Neuronal stem cell (in vitro differentiated cells): ENCODE data around the gene TXK.

Source experiments
- DNase-seq: peaks from one replicate; pipeline ENCODE4 v3.0.0-alpha.2; 2013; ENCODE audit warnings: low spot score
- H2AFZ ChIP-seq: one replicate; pipeline ENCODE4 v1.6.1; 2013; ENCODE audit warnings: mild to moderate bottlenecking, low read length, inconsistent platforms
- H2AK5ac ChIP-seq: 2 replicates; pipeline ENCODE4 v1.6.1; 2013; ENCODE audit warnings: low read depth, mild to moderate bottlenecking, inconsistent platforms, low read length, moderate library complexity, mixed read lengths
- H2BK120ac ChIP-seq: 2 replicates; pipeline ENCODE4 v1.6.1; 2013; ENCODE audit warnings: low read depth, mild to moderate bottlenecking, inconsistent platforms, low read length, moderate library complexity, mixed read lengths
- H2BK12ac ChIP-seq: one replicate; pipeline ENCODE4 v1.6.1; 2013; ENCODE audit warnings: low read length, inconsistent platforms
- H2BK15ac ChIP-seq: 2 replicates; pipeline ENCODE4 v1.6.1; 2013; ENCODE audit warnings: mild to moderate bottlenecking, low read length, inconsistent platforms, mixed read lengths
- H2BK5ac ChIP-seq: one replicate; pipeline ENCODE4 v1.6.1; 2013; ENCODE audit warnings: inconsistent platforms, mild to moderate bottlenecking, low read length, moderate library complexity
- H3K14ac ChIP-seq: one replicate; pipeline ENCODE4 v1.6.1; 2013; ENCODE audit warnings: low read length, inconsistent platforms
- H3K18ac ChIP-seq: 2 replicates; pipeline ENCODE4 v1.6.1; 2013; ENCODE audit warnings: low read length, inconsistent platforms
- H3K23ac ChIP-seq: 2 replicates; pipeline ENCODE4 v1.6.1; 2013; ENCODE audit warnings: low read depth, mild to moderate bottlenecking, mixed read lengths, low read length, inconsistent platforms; ENCODE audit not compliant: poor library complexity
- H3K27ac ChIP-seq: replicated peaks from 3 replicates; pipeline ENCODE4 v1.5.1; 2013; ENCODE audit warnings: low read length, inconsistent platforms
- H3K27me3 ChIP-seq, 3 experiments: 2 replicates each; pipeline ENCODE4 v1.6.1; 2013; ENCODE audit warnings: low read length in 3 of 3, mild to moderate bottlenecking in 2 of 3, inconsistent platforms in 1 of 3, low read depth in 1 of 3, mixed read lengths in 1 of 3, moderate library complexity in 1 of 3; ENCODE audit not compliant: control insufficient read depth in 3 of 3, insufficient read depth in 3 of 3
- H3K36me3 ChIP-seq, 2 donors: replicated peaks in 1 of 2; 2 replicates each; pipeline ENCODE4 v1.6.1; 2013; ENCODE audit warnings: low read length in 2 of 2; ENCODE audit not compliant: control insufficient read depth in 2 of 2, insufficient read depth in 2 of 2
- H3K4ac ChIP-seq: 2 replicates; pipeline ENCODE4 v1.6.1; 2013; ENCODE audit warnings: inconsistent platforms, mild to moderate bottlenecking, low read length, moderate library complexity
- H3K4me1 ChIP-seq, 2 donors: 1 replicate in 1 of 2; 2 replicates in 1 of 2; pipeline ENCODE4 v1.6.1; 2013; ENCODE audit warnings: low read length in 2 of 2, low read depth in 1 of 2; ENCODE audit not compliant: control insufficient read depth in 2 of 2, insufficient read depth in 1 of 2
- H3K4me2 ChIP-seq: one replicate; pipeline ENCODE4 v1.6.1; 2013; ENCODE audit warnings: mild to moderate bottlenecking, low read length, inconsistent platforms; ENCODE audit not compliant: insufficient read depth, poor library complexity, severe bottlenecking
- H3K4me3 ChIP-seq, 2 donors: 2 replicates each; pipeline ENCODE4 v1.5.1; 2013; ENCODE audit warnings: low read length in 2 of 2, mild to moderate bottlenecking in 2 of 2, inconsistent platforms in 1 of 2, moderate library complexity in 1 of 2
- H3K79me1 ChIP-seq: one replicate; pipeline ENCODE4 v1.6.1; 2013; ENCODE audit warnings: low read depth, mild to moderate bottlenecking, inconsistent platforms, low read length, moderate library complexity
- H3K9ac ChIP-seq: one replicate; pipeline ENCODE4 v1.6.1; 2013; ENCODE audit warnings: mild to moderate bottlenecking, low read depth, low read length, inconsistent platforms; ENCODE audit not compliant: poor library complexity
- H3K9me3 ChIP-seq, 2 donors: replicated peaks in 1 of 2; 2 replicates each; pipeline versions ENCODE3 to v1.6.1; 2013; ENCODE audit warnings: low read length in 2 of 2, mild to moderate bottlenecking in 2 of 2, inconsistent platforms in 1 of 2, low read depth in 1 of 2, mixed read lengths in 1 of 2, moderate library complexity in 1 of 2; ENCODE audit not compliant: control insufficient read depth in 2 of 2, insufficient read depth in 1 of 2
- H4K8ac ChIP-seq: one replicate; pipeline ENCODE4 v1.6.1; 2013; ENCODE audit warnings: low read depth, mild to moderate bottlenecking, inconsistent platforms, low read length, moderate library complexity
- H4K91ac ChIP-seq: one replicate; pipeline ENCODE4 v1.6.1; 2013; ENCODE audit warnings: low read length, low read depth, mild to moderate bottlenecking, inconsistent platforms; ENCODE audit not compliant: poor library complexity
- WGBS, 2 donors: extraction: QIAGEN DNeasy Blood & Tissue Kit; methylation state at CpG; one replicate each; pipeline ENCODE4 v1.1.7; 2013; ENCODE audit warnings: missing lambda C conversion rate in 2 of 2, mixed read lengths in 1 of 2; ENCODE audit not compliant: insufficient read length in 2 of 2, insufficient replicate concordance in 1 of 2; ENCODE audit errors: extremely low coverage in 2 of 2; 5-methylcytosine and 5-hydroxymethylcytosine counted together

TXK gene

GRCh38 chr4:48138936-48139335 lies 4.9 kb upstream of the TXK start:
- H3K4me1 ChIP-seq = no peaks in the 10 kb centered on the region
- no peaks in the 10 kb centered on the region for H3K27me3 ChIP-seq
- no peaks in the 10 kb centered on the region for H3K79me1 ChIP-seq
- no peak overlapping the region for H3K4me2 ChIP-seq
- no peak overlapping the region for H4K8ac ChIP-seq
- H3K23ac ChIP-seq = no peak overlapping the region
- no peak for DNase-seq
- no peak overlapping the region for H2BK15ac ChIP-seq
- no peak overlapping the region for H3K14ac ChIP-seq
- no peak overlapping the region for H2BK120ac ChIP-seq
- H3K27ac ChIP-seq = no peak overlapping the region
- H3K9ac ChIP-seq = no peak overlapping the region
- H2AK5ac ChIP-seq = no peak overlapping the region
- H3K9me3 ChIP-seq = no peaks in the 10 kb centered on the region
- H3K18ac ChIP-seq = no peak overlapping the region
- H3K4ac ChIP-seq = no peak overlapping the region
- H2BK12ac ChIP-seq = no peak overlapping the region
- no peak overlapping the region for H4K91ac ChIP-seq
- no peak overlapping the region for H2AFZ ChIP-seq
- H3K36me3 ChIP-seq = no peaks in the 10 kb centered on the region
- H3K4me3 ChIP-seq = no peak overlapping the region
- WGBS, 2 donors = no CpG with 5 or more reads among the region's 3 CpGs
- H2BK5ac ChIP-seq = no peak overlapping the region

DNA sequence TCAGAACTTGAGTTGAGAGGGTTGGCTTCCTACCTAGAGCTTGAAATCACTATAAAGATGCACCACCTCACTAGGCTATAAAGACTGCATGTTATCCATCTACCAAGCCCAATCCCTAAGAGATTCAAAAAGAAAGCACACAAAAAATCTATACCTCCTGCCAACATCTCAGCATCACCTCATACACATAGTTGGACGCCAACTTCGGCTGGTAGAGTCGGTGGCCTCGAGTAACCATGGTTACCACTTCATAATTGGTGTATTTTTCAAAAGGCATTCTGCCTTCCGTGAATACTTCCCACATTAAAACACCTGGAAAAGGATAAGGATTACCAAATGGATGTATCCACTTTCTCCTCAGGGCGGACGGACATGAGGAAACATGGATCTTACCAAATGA lies 4.5 kb upstream of the TXK start:
- H2BK12ac ChIP-seq = no peak overlapping the region
- H3K9me3 ChIP-seq = no peaks in the 10 kb centered on the region
- H2BK15ac ChIP-seq = no peak overlapping the region
- no peak overlapping the region for H2AK5ac ChIP-seq
- H3K4me2 ChIP-seq = no peak overlapping the region
- H3K27ac ChIP-seq = no peak overlapping the region
- H3K4ac ChIP-seq = no peak overlapping the region
- no peaks in the 10 kb centered on the region for H3K79me1 ChIP-seq
- H3K27me3 ChIP-seq = no peaks in the 10 kb centered on the region
- no peak overlapping the region for H4K91ac ChIP-seq
- H4K8ac ChIP-seq = no peak overlapping the region
- H3K36me3 ChIP-seq = no peaks in the 10 kb centered on the region
- no peak overlapping the region for H3K23ac ChIP-seq
- no peak overlapping the region for H3K18ac ChIP-seq
- no peak overlapping the region for H3K9ac ChIP-seq
- H3K4me3 ChIP-seq = no peak overlapping the region
- H3K14ac ChIP-seq = no peak overlapping the region
- H3K4me1 ChIP-seq = no peaks in the 10 kb centered on the region
- no peak overlapping the region for H2BK120ac ChIP-seq
- H2AFZ ChIP-seq = no peak overlapping the region
- WGBS, 2 donors = no CpG with 5 or more reads among the region's 7 CpGs
- no peak for DNase-seq
- no peak overlapping the region for H2BK5ac ChIP-seq

DNA sequence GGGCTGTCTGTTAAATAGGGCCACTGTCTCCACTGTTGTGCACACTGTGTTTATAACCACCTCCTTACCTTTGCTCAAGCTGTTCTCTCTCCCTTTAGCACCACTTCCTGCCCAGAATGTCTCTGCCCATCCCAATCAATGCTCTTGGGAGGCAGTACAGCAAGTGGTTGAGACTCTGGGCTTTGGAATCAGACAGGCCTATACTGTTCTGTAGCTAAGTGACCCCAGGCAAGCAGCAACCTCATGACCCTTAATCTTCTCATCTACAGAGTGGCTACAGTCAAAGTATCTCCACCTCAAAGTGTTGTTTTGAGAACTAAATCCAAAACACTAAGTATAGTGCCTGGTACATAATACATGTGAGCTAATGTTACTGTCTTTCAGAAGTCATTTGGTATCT lies 3.8 kb upstream of the TXK start:
- H2BK15ac ChIP-seq = no peak overlapping the region
- H3K36me3 ChIP-seq = no peaks in the 10 kb centered on the region
- H3K14ac ChIP-seq = no peak overlapping the region
- no peaks in the 10 kb centered on the region for H3K27me3 ChIP-seq
- no peak overlapping the region for H2BK12ac ChIP-seq
- no peak overlapping the region for H3K4me2 ChIP-seq
- no peak overlapping the region for H2AK5ac ChIP-seq
- no peak overlapping the region for H3K9ac ChIP-seq
- H3K79me1 ChIP-seq = no peaks in the 10 kb centered on the region
- H3K4me1 ChIP-seq = no peaks in the 10 kb centered on the region
- no peak overlapping the region for H2BK5ac ChIP-seq
- no peak overlapping the region for H3K4me3 ChIP-seq
- H3K23ac ChIP-seq = no peak overlapping the region
- H3K4ac ChIP-seq = no peak overlapping the region
- H3K18ac ChIP-seq = no peak overlapping the region
- no peak overlapping the region for H4K8ac ChIP-seq
- H2AFZ ChIP-seq = no peak overlapping the region
- H3K27ac ChIP-seq = no peak overlapping the region
- no peaks in the 10 kb centered on the region for H3K9me3 ChIP-seq
- no peak for DNase-seq
- no peak overlapping the region for H4K91ac ChIP-seq
- no peak overlapping the region for H2BK120ac ChIP-seq

DNA sequence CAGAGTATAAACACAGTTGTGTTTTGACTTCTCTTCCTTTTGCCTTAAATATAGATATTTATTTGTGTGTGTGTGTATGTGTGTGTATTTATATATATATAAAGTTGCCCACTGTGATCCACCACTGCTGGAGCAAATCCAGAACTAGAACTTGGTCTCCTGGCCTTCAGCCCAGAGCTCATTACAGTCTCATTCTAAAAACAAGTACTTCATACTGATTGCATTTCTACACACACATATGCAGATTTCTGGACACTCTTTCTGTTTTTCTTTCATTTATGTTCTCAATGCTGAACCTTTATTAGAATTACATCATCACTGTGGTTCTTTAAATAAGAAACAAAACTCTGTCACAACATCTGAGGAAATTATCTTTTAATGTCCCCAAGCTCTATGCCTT lies 381 bp downstream of the TXK start:
- no peak overlapping the region for H3K27ac ChIP-seq
- H3K79me1 ChIP-seq = no peaks in the 10 kb centered on the region
- H3K27me3 ChIP-seq = peaks cover 0 to 3% (median 0%) of the 10 kb centered on the region in 3 experiments
- no peak overlapping the region for H4K8ac ChIP-seq
- no peak overlapping the region for H3K4ac ChIP-seq
- no peak overlapping the region for H2BK5ac ChIP-seq
- H3K9ac ChIP-seq = no peak overlapping the region
- H3K36me3 ChIP-seq = no peaks in the 10 kb centered on the region
- H3K4me2 ChIP-seq = no peak overlapping the region
- H2AFZ ChIP-seq = no peak overlapping the region
- no peak overlapping the region for H2BK12ac ChIP-seq
- H2BK120ac ChIP-seq = no peak overlapping the region
- no peak for DNase-seq
- no peak overlapping the region for H3K4me3 ChIP-seq
- H3K23ac ChIP-seq = no peak overlapping the region
- H2AK5ac ChIP-seq = no peak overlapping the region
- H4K91ac ChIP-seq = no peak overlapping the region
- no peak overlapping the region for H3K14ac ChIP-seq
- H3K4me1 ChIP-seq = no peaks in the 10 kb centered on the region
- H3K18ac ChIP-seq = no peak overlapping the region
- H2BK15ac ChIP-seq = no peak overlapping the region
- no peaks in the 10 kb centered on the region for H3K9me3 ChIP-seq
